Breast epithelium (tissue), 4 donors: ENCODE data around the gene GRIK4. TPM values are rescaled to one million over a fixed set of nuclear protein-coding genes. Genes with fewer than 3 reads are reported as not detected.

Source experiments
- DNase-seq, 2 donors: peaks; one replicate each; pipeline ENCODE4 v3.0.0-alpha.2; 2019; ENCODE audit warnings: low spot score in 2 of 2
- H3K27ac ChIP-seq, 2 donors: fragments of 200-600 bp; sonication (generic) in 1 of 2; one replicate each; pipeline ENCODE4 v1.5.1; 2016 to 2019; ENCODE audit warnings: mild to moderate bottlenecking in 1 of 2
- H3K27me3 ChIP-seq, 2 donors: fragments of 200-600 bp; sonication (generic) in 1 of 2; one replicate each; pipeline versions ENCODE4 v1.5.1 to v1.6.0; 2017 to 2019; ENCODE audit warnings: control low read depth in 1 of 2, mild to moderate bottlenecking in 1 of 2
- H3K36me3 ChIP-seq: fragments of 200-600 bp; one replicate; pipeline ENCODE4 v1.5.1; 2019
- H3K4me1 ChIP-seq, 2 donors: fragments of 200-600 bp; sonication (generic); one replicate each; pipeline ENCODE4 v1.5.1; 2016 to 2019; ENCODE audit warnings: control low read depth in 1 of 2
- H3K4me3 ChIP-seq, 3 donors: fragments of 200-600 bp; sonication (generic); 1 replicate in 2 of 3; 2 replicates in 1 of 3; pipeline ENCODE4 v1.5.1; 2016 to 2019; ENCODE audit warnings: mild to moderate bottlenecking in 3 of 3, moderate library complexity in 2 of 3
- H3K9me3 ChIP-seq, 2 donors: fragments of 200-600 bp; sonication (generic) in 1 of 2; one replicate each; pipeline ENCODE4 v1.5.1; 2016 to 2019; ENCODE audit warnings: control low read depth in 1 of 2
- CTCF ChIP-seq, 3 donors: fragments of 450-650 bp; IDR thresholded peaks; one replicate each; pipeline ENCODE4 v1.5.1; 2016 to 2017; ENCODE audit warnings: antibody characterized with exemption in 3 of 3, mild to moderate bottlenecking in 3 of 3, moderate library complexity in 3 of 3
- POLR2A ChIP-seq: fragments of 450-650 bp; IDR thresholded peaks from one replicate; pipeline ENCODE4 v1.6.1; 2016; ENCODE audit warnings: antibody characterized with exemption, mild to moderate bottlenecking, moderate library complexity
- POLR2AphosphoS5 ChIP-seq, 3 donors: sonication (generic); formaldehyde crosslinking; IDR thresholded peaks; one replicate each; pipeline ENCODE4 v1.6.1; 2017; ENCODE audit warnings: antibody characterized with exemption in 3 of 3
- intact Hi-C: fragments of 100-400 bp; cut with DNase I; formaldehyde crosslinking; loops from one replicate; pipeline ENCODE4 v1.15.1; 2023; ENCODE audit warnings: low total_unique reads
- total RNA-seq, 3 donors: library from RNA; depleted of rRNA; stranded (reverse); fragments of >200 nt; gene quantifications; one replicate each; pipeline ENCODE4 v1.1.0, GENCODE V29; 2016

GRIK4 gene
- total RNA-seq, 3 donors from 2014 or later = 0.29 to 0.66 TPM; not detected in 1

- no peak for DNase-seq
- TF ChIP-seq POLR2AphosphoS5 (IDR thresholded peaks at IDR 0.05) = no peak
- no peak for TF ChIP-seq POLR2A
- no peak for TF ChIP-seq CTCF (IDR thresholded peaks at IDR 0.05)
- no peak overlapping the region for H3K4me3 ChIP-seq
- no peaks in the 10 kb centered on the region for H3K27me3 ChIP-seq
- no peaks in the 10 kb centered on the region for H3K36me3 ChIP-seq
- intact Hi-C loops = no loop called here
- no peak overlapping the region for H3K27ac ChIP-seq
- H3K9me3 ChIP-seq = no peaks in the 10 kb centered on the region
- no peaks in the 10 kb centered on the region for H3K4me1 ChIP-seq
These were observed 257.4 kb downstream of the GRIK4 start for GRCh38 chr11:120768949-120769348.

GRCh38 chr11:120769906-120770305 is 258.4 kb downstream of the GRIK4 start:
- Histone ChIP-seq H3K27ac (no peak overlapping the region), H3K4me3 (no peak overlapping the region), H3K27me3 (no peaks in the 10 kb centered on the region), H3K36me3 (no peaks in the 10 kb centered on the region), H3K9me3 (no peaks in the 10 kb centered on the region), H3K4me1 (no peaks in the 10 kb centered on the region)
- intact Hi-C loops = no loop called here
- TF ChIP-seq POLR2A (no peak), POLR2AphosphoS5 (IDR thresholded peaks at IDR 0.05) (no peak), CTCF (IDR thresholded peaks at IDR 0.05) (no peak)
- no peak for DNase-seq

GRCh38 chr11:120771551-120772060 is 260.1 kb downstream of the GRIK4 start:
- intact Hi-C loops = no loop called here
- Histone ChIP-seq H3K9me3 (no peaks in the 10 kb centered on the region), H3K4me3 (no peak overlapping the region), H3K36me3 (no peaks in the 10 kb centered on the region), H3K4me1 (no peaks in the 10 kb centered on the region), H3K27me3 (no peaks in the 10 kb centered on the region), H3K27ac (no peak overlapping the region)
- TF ChIP-seq POLR2A (no peak), POLR2AphosphoS5 (IDR thresholded peaks at IDR 0.05) (no peak), CTCF (IDR thresholded peaks at IDR 0.05) (no peak)
- DNase-seq = no peak

GRCh38 chr11:120773501-120774031 is 262.0 kb downstream of the GRIK4 start:
- intact Hi-C loops = no loop called here
- H3K27ac ChIP-seq = no peak overlapping the region
- DNase-seq = no peak

More at GRCh38 chr11:120773501-120774031, 262.0 kb downstream of the GRIK4 start:
- Histone ChIP-seq H3K4me3 (no peak overlapping the region), H3K9me3 (no peaks in the 10 kb centered on the region), H3K27me3 (no peaks in the 10 kb centered on the region), H3K36me3 (no peaks in the 10 kb centered on the region), H3K4me1 (no peaks in the 10 kb centered on the region)
- TF ChIP-seq POLR2AphosphoS5 (IDR thresholded peaks at IDR 0.05) = no peak
- no peak for TF ChIP-seq CTCF (IDR thresholded peaks at IDR 0.05)
